HG02943 (cell line): ENCODE measurements around the gene MGAT4A.
"Not testable (repeated sequence)": the region's sequence is repeated elsewhere in the genome, so short reads cannot be mapped to it uniquely, and the experiment has no call there.

ENCODE experiments used
- ATAC-seq: cut with Tn5 transposase; IDR thresholded peaks from one replicate; pipeline ENCODE4 v1.9.1; 2021; ENCODE audit warnings: mild to moderate bottlenecking, low read depth, moderate library complexity; ENCODE audit not compliant: unreplicated experiment

MGAT4A gene

GRCh38 chr2:98615481-98615880 lies 115.5 kb downstream of the MGAT4A start:
- no peak for ATAC-seq

- no peak for ATAC-seq
These were observed 116.8 kb downstream of the MGAT4A start for GRCh38 chr2:98614024-98614739.

GRCh38 chr2:98608962-98609604 lies 121.8 kb downstream of the MGAT4A start:
- ATAC-seq: no peak

GRCh38 chr2:98608116-98608961 lies 122.6 kb downstream of the MGAT4A start, which contains the start of the genes COA5 and UNC50:
Gene COA5, minus strand, starts transcription at chr2:98608512. Its CDS starts 107 bp downstream, at chr2:98608405.
Gene UNC50, plus strand, starts transcription at chr2:98608589. Its CDS starts 1,171 bp downstream, at chr2:98609760.
- peak; percentile 88 for ATAC-seq

- ATAC-seq: no peak
These were observed 123.2 kb downstream of the MGAT4A start for GRCh38 chr2:98607741-98608115.

GRCh38 chr2:98607104-98607503 lies 123.8 kb downstream of the MGAT4A start:
- no peak for ATAC-seq

GRCh38 chr2:98606431-98606830 lies 124.5 kb downstream of the MGAT4A start:
- ATAC-seq: no peak

- ATAC-seq: no peak
These were observed 125.9 kb downstream of the MGAT4A start for GRCh38 chr2:98605076-98605475.

- ATAC-seq: no peak
These were observed 126.4 kb downstream of the MGAT4A start for GRCh38 chr2:98604547-98604946.

GRCh38 chr2:98601532-98602132 lies 129.3 kb downstream of the MGAT4A start:
- no peak for ATAC-seq

GRCh38 chr2:98598781-98599428 lies 132.0 kb downstream of the MGAT4A start:
- ATAC-seq: no peak

GRCh38 chr2:98594665-98595064 lies 136.3 kb downstream of the MGAT4A start:
- not testable (repeated sequence) for ATAC-seq

GRCh38 chr2:98592565-98592964 lies 138.4 kb downstream of the MGAT4A start:
- ATAC-seq: no peak

GRCh38 chr2:98589489-98589888 lies 141.4 kb downstream of the MGAT4A start:
- no peak for ATAC-seq

GRCh38 chr2:98588880-98589431 lies 142.0 kb downstream of the MGAT4A start:
- no peak for ATAC-seq

- no peak for ATAC-seq
These were observed 144.3 kb downstream of the MGAT4A start for GRCh38 chr2:98586551-98587140.

GRCh38 chr2:98585386-98585785 lies 145.5 kb downstream of the MGAT4A start:
- ATAC-seq: no peak

GRCh38 chr2:98583816-98584618 lies 146.9 kb downstream of the MGAT4A start:
- no peak for ATAC-seq

- ATAC-seq: no peak
These were observed 147.7 kb downstream of the MGAT4A start for GRCh38 chr2:98583276-98583675.
